NB4 (cell line): ENCODE data around the gene MGMT.

Experiments
- MYC ChIP-seq: IDR thresholded peaks from 2 replicates; pipeline ENCODE4 v1.6.1; 2011; ENCODE audit warnings: low read depth, low read length
- POLR2A ChIP-seq: IDR thresholded peaks from 2 replicates; pipeline ENCODE4 v1.6.1; 2011; ENCODE audit warnings: mild to moderate bottlenecking; ENCODE audit not compliant: insufficient read length; ENCODE audit errors: extremely low read depth
- TF ChIP-seq, protein P1 (sequence below): IDR thresholded peaks from one replicate; pipeline ENCODE4 v1.5.1; 2012; ENCODE audit warnings: low read depth, low read length
- TF ChIP-seq, protein P2 (sequence below): IDR thresholded peaks from 2 replicates; pipeline ENCODE4 v1.6.1; 2011; ENCODE audit warnings: low read depth, low read length

DNA sequence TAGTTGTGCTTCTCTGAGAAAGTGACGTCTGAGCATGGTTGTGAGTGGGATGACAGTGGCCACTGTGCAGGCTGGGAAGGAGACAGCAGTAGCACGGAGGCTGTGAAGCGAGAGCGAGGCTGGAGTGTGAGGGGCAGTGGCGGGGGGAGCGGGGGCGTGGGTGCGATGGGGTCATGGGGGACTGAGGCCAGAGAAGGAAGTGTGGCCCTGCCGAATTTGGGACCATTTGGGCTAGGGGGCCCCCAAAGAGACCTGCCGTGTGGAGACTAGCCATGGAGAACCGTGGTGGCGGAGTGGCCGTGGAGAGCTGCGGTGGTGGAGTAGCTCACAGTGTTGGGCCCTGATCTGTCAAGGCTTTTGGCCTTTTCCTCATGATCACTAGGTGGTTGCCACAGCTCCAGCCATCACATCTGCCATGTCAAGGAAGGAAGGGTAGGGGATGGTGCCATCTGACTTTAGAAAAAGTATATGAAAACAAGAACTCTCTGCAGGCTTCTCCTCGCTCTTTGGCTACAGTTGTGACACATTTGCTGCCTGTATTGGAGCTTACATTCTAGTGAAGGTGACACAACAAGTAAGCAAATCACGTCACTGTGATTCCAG lies 61.4 kb downstream of the MGMT start:
- TF ChIP-seq, protein P1, sequence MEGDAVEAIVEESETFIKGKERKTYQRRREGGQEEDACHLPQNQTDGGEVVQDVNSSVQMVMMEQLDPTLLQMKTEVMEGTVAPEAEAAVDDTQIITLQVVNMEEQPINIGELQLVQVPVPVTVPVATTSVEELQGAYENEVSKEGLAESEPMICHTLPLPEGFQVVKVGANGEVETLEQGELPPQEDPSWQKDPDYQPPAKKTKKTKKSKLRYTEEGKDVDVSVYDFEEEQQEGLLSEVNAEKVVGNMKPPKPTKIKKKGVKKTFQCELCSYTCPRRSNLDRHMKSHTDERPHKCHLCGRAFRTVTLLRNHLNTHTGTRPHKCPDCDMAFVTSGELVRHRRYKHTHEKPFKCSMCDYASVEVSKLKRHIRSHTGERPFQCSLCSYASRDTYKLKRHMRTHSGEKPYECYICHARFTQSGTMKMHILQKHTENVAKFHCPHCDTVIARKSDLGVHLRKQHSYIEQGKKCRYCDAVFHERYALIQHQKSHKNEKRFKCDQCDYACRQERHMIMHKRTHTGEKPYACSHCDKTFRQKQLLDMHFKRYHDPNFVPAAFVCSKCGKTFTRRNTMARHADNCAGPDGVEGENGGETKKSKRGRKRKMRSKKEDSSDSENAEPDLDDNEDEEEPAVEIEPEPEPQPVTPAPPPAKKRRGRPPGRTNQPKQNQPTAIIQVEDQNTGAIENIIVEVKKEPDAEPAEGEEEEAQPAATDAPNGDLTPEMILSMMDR, result no peak
- TF ChIP-seq POLR2A, result no peak
- TF ChIP-seq, protein P2, sequence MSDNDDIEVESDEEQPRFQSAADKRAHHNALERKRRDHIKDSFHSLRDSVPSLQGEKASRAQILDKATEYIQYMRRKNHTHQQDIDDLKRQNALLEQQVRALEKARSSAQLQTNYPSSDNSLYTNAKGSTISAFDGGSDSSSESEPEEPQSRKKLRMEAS, result no peak
- no peak for TF ChIP-seq MYC
